IPS-15b (cell line): ENCODE measurements around the gene ADGRE1.

Experiments
- H3K27me3 ChIP-seq: one replicate; pipeline ENCODE4 v1.6.1; 2013; ENCODE audit warnings: low read length; ENCODE audit not compliant: control insufficient read depth, insufficient read depth
- H3K36me3 ChIP-seq: one replicate; pipeline ENCODE4 v1.6.1; 2013; ENCODE audit warnings: low read length; ENCODE audit not compliant: control insufficient read depth, insufficient read depth
- H3K4me1 ChIP-seq: one replicate; pipeline ENCODE4 v1.6.1; 2013; ENCODE audit warnings: mild to moderate bottlenecking, low read length; ENCODE audit not compliant: control insufficient read depth, insufficient read depth
- H3K4me3 ChIP-seq: one replicate; pipeline ENCODE4 v1.5.1; 2013; ENCODE audit warnings: low read depth, low read length
- H3K9ac ChIP-seq: one replicate; pipeline ENCODE4 v1.6.1; 2013; ENCODE audit warnings: low read depth, mild to moderate bottlenecking, low read length
- H3K9me3 ChIP-seq: one replicate; pipeline ENCODE4 v1.6.1; 2013; ENCODE audit warnings: mild to moderate bottlenecking, low read length; ENCODE audit not compliant: control insufficient read depth, insufficient read depth

ADGRE1 gene

DNA sequence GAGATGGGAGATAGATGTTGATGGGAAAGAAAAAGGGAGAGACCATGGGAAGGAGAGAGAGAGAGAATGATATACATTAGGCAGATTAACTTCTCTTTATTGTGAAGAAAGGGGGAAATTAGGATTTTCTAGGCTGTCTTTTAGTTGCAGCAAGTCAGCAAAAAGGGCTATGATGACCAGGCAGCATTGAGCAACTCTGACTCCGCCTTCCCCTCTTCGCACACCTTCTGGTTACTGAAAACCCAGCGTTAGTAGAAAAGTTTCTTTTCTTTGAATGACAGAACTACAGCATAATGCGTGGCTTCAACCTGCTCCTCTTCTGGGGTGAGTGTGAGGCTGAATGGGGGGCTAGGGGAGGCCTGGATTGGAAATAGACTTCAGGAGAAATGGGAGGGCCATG lies at the start of gene ADGRE1:
TSS of gene ADGRE1 (plus strand) at position 264 of the 400 bp plus-strand sequence. CDS start at position 294, 30 bp downstream.
- H3K27me3 ChIP-seq = no peaks in the 10 kb centered on the region
- H3K4me1 ChIP-seq = no peaks in the 10 kb centered on the region
- no peak within 1 kb of the TSS for H3K4me3 ChIP-seq
- H3K9ac ChIP-seq = no peak within 1 kb of the TSS
- H3K36me3 ChIP-seq = no peaks in the 10 kb centered on the region
- no peaks in the 10 kb centered on the region for H3K9me3 ChIP-seq

DNA sequence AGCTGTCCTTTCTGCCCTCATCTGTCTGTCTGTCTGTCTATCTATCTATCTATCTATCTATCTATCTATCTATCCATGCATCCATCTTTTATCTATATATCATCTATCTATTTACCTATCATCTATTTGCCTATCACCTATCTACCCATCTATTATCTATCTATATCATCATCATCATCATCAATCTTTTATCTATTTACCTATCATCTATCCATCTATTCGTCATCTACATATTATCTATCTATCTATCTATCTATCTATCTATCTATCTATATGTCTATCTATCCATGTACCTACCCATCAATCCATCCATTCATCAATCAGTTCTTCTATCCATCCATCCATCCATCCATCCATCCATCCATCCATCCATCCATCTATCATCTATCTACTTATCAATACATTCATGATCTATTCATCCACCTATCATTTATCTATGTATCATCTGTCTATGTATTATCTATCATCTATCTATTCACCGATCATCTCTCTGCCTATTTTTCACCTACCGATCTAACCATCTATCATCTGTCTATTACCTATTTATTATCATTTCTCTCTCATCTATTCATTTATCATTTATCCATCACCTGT lies 49.2 kb upstream of the ADGRE1 start:
- no peaks in the 10 kb centered on the region for H3K27me3 ChIP-seq
- H3K9ac ChIP-seq = no peak overlapping the region
- H3K9me3 ChIP-seq = no peaks in the 10 kb centered on the region
- H3K4me1 ChIP-seq = no peaks in the 10 kb centered on the region
- no peak overlapping the region for H3K4me3 ChIP-seq
- H3K36me3 ChIP-seq = no peaks in the 10 kb centered on the region

GRCh38 chr19:6842871-6843607 lies 44.3 kb upstream of the ADGRE1 start:
- no peaks in the 10 kb centered on the region for H3K9me3 ChIP-seq
- H3K27me3 ChIP-seq = no peaks in the 10 kb centered on the region
- H3K4me1 ChIP-seq = no peaks in the 10 kb centered on the region
- H3K4me3 ChIP-seq = no peak overlapping the region
- no peak overlapping the region for H3K9ac ChIP-seq
- H3K36me3 ChIP-seq = no peaks in the 10 kb centered on the region

DNA sequence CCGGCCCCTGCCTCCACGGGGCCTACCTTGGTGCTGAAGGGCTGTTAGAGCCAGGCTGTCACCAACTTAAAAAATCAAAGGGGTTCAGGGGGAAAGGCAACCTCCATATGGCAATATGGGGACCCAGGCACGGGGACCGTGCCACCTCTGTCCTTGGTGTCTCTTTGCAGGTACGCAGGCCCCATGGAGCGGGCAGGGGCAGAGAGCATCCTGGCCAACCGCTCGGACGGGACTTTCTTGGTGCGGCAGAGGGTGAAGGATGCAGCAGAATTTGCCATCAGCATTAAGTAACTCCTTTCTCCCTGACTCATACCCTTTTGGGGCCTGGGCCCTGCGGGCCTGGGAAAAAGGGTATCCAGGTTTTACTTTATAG lies 39.6 kb upstream of the ADGRE1 start:
- Histone ChIP-seq H3K9me3 (no peaks in the 10 kb centered on the region), H3K4me3 (no peak overlapping the region), H3K4me1 (no peaks in the 10 kb centered on the region), H3K27me3 (no peaks in the 10 kb centered on the region), H3K9ac (no peak overlapping the region), H3K36me3 (no peaks in the 10 kb centered on the region)

GRCh38 chr19:6848986-6849385 lies 38.4 kb upstream of the ADGRE1 start:
- no peaks in the 10 kb centered on the region for H3K4me1 ChIP-seq
- no peak overlapping the region for H3K4me3 ChIP-seq
- no peaks in the 10 kb centered on the region for H3K9me3 ChIP-seq
- H3K9ac ChIP-seq = no peak overlapping the region
- no peaks in the 10 kb centered on the region for H3K36me3 ChIP-seq
- H3K27me3 ChIP-seq = no peaks in the 10 kb centered on the region

- Histone ChIP-seq H3K9me3 (no peaks in the 10 kb centered on the region), H3K27me3 (no peaks in the 10 kb centered on the region), H3K4me3 (no peak overlapping the region), H3K9ac (no peak overlapping the region), H3K4me1 (no peaks in the 10 kb centered on the region), H3K36me3 (no peaks in the 10 kb centered on the region)
Observed at GRCh38 chr19:6849876-6850275, 37.5 kb upstream of the ADGRE1 start.

- no peaks in the 10 kb centered on the region for H3K4me1 ChIP-seq
- no peaks in the 10 kb centered on the region for H3K36me3 ChIP-seq
- no peak overlapping the region for H3K4me3 ChIP-seq
- H3K27me3 ChIP-seq = no peaks in the 10 kb centered on the region
- H3K9ac ChIP-seq = no peak overlapping the region
- no peaks in the 10 kb centered on the region for H3K9me3 ChIP-seq
Observed at GRCh38 chr19:6851359-6851758, 36.0 kb upstream of the ADGRE1 start.

DNA sequence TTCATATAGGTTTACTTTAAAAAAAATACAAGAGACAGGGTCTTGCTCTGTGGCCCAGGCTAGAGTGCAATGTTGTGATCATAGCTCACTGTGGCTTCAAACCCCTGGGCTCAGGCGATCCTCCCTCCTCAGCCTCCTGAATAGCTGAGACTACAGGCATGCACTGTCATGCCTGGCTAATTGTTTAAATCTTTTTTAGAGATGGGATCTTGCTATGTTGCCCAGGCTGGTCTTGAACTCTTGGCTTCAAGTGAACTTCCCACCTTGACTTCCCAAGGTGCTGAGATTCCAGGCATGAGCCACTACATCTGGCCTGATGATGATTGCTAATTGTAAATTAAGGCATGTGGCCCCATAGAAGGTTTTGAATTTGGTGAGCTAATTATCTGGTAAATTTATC lies 35.4 kb upstream of the ADGRE1 start:
- no peaks in the 10 kb centered on the region for H3K9me3 ChIP-seq

GRCh38 chr19:6853868-6854267 lies 33.5 kb upstream of the ADGRE1 start:
- Histone ChIP-seq H3K4me3 (no peak overlapping the region), H3K27me3 (no peaks in the 10 kb centered on the region), H3K4me1 (no peaks in the 10 kb centered on the region), H3K36me3 (no peaks in the 10 kb centered on the region), H3K9me3 (no peaks in the 10 kb centered on the region), H3K9ac (no peak overlapping the region)

More for the DNA sequence above, 35.4 kb upstream of the ADGRE1 start:
- no peaks in the 10 kb centered on the region for H3K36me3 ChIP-seq
- H3K27me3 ChIP-seq = no peaks in the 10 kb centered on the region
- no peak overlapping the region for H3K4me3 ChIP-seq
- H3K4me1 ChIP-seq = no peaks in the 10 kb centered on the region
- H3K9ac ChIP-seq = no peak overlapping the region

GRCh38 chr19:6854758-6855157 lies 32.6 kb upstream of the ADGRE1 start:
- no peaks in the 10 kb centered on the region for H3K36me3 ChIP-seq
- H3K9me3 ChIP-seq = no peaks in the 10 kb centered on the region
- H3K4me1 ChIP-seq = no peaks in the 10 kb centered on the region
- H3K27me3 ChIP-seq = no peaks in the 10 kb centered on the region
- no peak overlapping the region for H3K9ac ChIP-seq
- no peak overlapping the region for H3K4me3 ChIP-seq

- no peaks in the 10 kb centered on the region for H3K9me3 ChIP-seq
- no peaks in the 10 kb centered on the region for H3K36me3 ChIP-seq
- no peaks in the 10 kb centered on the region for H3K27me3 ChIP-seq
- H3K4me1 ChIP-seq = no peaks in the 10 kb centered on the region
- H3K4me3 ChIP-seq = no peak overlapping the region
- H3K9ac ChIP-seq = no peak overlapping the region
Observed at GRCh38 chr19:6856749-6857372, 30.5 kb upstream of the ADGRE1 start.

DNA sequence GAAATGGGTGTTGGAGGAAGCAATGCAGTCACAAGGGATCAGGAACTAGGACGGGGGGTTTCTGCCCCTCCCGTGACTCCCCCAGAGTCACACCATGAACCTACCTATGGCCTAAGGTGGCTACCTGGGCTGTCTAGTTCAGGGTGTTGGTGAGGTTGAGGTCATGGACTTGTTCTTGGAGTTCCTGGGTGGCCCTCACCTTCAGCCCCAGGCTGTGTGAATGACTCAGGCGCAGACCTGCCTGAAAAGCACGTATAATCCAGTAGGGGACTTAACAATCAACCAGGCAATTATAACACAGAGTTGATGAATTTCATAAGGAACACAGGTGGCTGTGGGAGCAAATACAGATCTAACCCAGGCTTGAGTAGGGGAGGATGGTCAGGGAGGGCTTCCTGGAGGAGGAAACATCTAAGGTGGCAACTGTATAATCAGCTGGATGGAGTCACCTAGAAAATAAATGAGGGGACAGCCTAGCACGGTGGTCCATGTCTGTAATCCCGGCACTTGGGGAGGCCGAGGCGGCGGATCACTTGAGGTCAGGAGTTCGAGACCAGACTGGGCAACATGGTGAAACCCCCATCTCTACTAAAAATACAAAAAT lies 25.6 kb upstream of the ADGRE1 start:
- Histone ChIP-seq H3K36me3 (no peaks in the 10 kb centered on the region), H3K27me3 (no peaks in the 10 kb centered on the region), H3K9ac (no peak overlapping the region), H3K4me1 (no peaks in the 10 kb centered on the region), H3K4me3 (no peak overlapping the region), H3K9me3 (no peaks in the 10 kb centered on the region)
